HL-60 (cell line): ENCODE data around the gene PRKAG2.
"Not testable (repeated sequence)": the region's sequence is repeated elsewhere in the genome, so short reads cannot be mapped to it uniquely, and the experiment has no call there.

Experiments used
- DNase-seq, 2 experiments: peaks; one replicate each; pipeline ENCODE4 v3.0.0-alpha.2; 2010 to 2020; ENCODE audit warnings: low read depth in 1 of 2, low spot score in 1 of 2
- H3K27ac ChIP-seq: fragments of 250-450 bp; sonication (Bioruptor Pico); replicated peaks from 2 replicates; pipeline ENCODE4 v1.5.1; 2020; ENCODE audit warnings: mild to moderate bottlenecking, moderate library complexity
- H3K27me3 ChIP-seq: fragments of 250-450 bp; sonication (Bioruptor Pico); 2 replicates; pipeline ENCODE4 v1.5.1; 2021; ENCODE audit warnings: mild to moderate bottlenecking, moderate library complexity; ENCODE audit not compliant: insufficient read depth, poor library complexity, severe bottlenecking
- H3K4me3 ChIP-seq: replicated peaks from 2 replicates; pipeline ENCODE4 v1.5.1; 2011; ENCODE audit warnings: mild to moderate bottlenecking, control low read depth, low read length; ENCODE audit not compliant: insufficient read depth
- GABPA ChIP-seq: IDR thresholded peaks from 2 replicates; pipeline ENCODE4 v1.6.1; 2012; ENCODE audit warnings: low read depth
- POLR2AphosphoS5 ChIP-seq: IDR thresholded peaks from 2 replicates; pipeline ENCODE4 v1.6.1; 2012; ENCODE audit warnings: low read depth
- SPI1 ChIP-seq: IDR thresholded peaks from 2 replicates; pipeline ENCODE4 v1.6.1; 2012; ENCODE audit warnings: low read depth, mild to moderate bottlenecking, borderline replicate concordance
- TF ChIP-seq, protein P1 (sequence below): IDR thresholded peaks from one replicate; pipeline ENCODE4 v1.5.1; 2011; ENCODE audit warnings: low read length, control low read depth, inconsistent platforms; ENCODE audit not compliant: insufficient read depth
- TF ChIP-seq, protein P2 (sequence below): IDR thresholded peaks from 2 replicates; pipeline ENCODE4 v1.6.1; 2012; ENCODE audit warnings: low read depth; ENCODE audit not compliant: insufficient replicate concordance

Gene PRKAG2

GRCh38 chr7:151918510-151918843 lies 41.6 kb upstream of the PRKAG2 start:
- Histone ChIP-seq H3K27me3 (no peaks in the 10 kb centered on the region), H3K27ac (no peak overlapping the region), H3K4me3 (no peak overlapping the region)
- no peak for DNase-seq
- TF ChIP-seq, protein P1, sequence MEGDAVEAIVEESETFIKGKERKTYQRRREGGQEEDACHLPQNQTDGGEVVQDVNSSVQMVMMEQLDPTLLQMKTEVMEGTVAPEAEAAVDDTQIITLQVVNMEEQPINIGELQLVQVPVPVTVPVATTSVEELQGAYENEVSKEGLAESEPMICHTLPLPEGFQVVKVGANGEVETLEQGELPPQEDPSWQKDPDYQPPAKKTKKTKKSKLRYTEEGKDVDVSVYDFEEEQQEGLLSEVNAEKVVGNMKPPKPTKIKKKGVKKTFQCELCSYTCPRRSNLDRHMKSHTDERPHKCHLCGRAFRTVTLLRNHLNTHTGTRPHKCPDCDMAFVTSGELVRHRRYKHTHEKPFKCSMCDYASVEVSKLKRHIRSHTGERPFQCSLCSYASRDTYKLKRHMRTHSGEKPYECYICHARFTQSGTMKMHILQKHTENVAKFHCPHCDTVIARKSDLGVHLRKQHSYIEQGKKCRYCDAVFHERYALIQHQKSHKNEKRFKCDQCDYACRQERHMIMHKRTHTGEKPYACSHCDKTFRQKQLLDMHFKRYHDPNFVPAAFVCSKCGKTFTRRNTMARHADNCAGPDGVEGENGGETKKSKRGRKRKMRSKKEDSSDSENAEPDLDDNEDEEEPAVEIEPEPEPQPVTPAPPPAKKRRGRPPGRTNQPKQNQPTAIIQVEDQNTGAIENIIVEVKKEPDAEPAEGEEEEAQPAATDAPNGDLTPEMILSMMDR = no peak
- TF ChIP-seq POLR2AphosphoS5 (no peak), SPI1 (no peak), GABPA (no peak)
- TF ChIP-seq, protein P2, sequence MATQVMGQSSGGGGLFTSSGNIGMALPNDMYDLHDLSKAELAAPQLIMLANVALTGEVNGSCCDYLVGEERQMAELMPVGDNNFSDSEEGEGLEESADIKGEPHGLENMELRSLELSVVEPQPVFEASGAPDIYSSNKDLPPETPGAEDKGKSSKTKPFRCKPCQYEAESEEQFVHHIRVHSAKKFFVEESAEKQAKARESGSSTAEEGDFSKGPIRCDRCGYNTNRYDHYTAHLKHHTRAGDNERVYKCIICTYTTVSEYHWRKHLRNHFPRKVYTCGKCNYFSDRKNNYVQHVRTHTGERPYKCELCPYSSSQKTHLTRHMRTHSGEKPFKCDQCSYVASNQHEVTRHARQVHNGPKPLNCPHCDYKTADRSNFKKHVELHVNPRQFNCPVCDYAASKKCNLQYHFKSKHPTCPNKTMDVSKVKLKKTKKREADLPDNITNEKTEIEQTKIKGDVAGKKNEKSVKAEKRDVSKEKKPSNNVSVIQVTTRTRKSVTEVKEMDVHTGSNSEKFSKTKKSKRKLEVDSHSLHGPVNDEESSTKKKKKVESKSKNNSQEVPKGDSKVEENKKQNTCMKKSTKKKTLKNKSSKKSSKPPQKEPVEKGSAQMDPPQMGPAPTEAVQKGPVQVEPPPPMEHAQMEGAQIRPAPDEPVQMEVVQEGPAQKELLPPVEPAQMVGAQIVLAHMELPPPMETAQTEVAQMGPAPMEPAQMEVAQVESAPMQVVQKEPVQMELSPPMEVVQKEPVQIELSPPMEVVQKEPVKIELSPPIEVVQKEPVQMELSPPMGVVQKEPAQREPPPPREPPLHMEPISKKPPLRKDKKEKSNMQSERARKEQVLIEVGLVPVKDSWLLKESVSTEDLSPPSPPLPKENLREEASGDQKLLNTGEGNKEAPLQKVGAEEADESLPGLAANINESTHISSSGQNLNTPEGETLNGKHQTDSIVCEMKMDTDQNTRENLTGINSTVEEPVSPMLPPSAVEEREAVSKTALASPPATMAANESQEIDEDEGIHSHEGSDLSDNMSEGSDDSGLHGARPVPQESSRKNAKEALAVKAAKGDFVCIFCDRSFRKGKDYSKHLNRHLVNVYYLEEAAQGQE = no peak

GRCh38 chr7:151917791-151918509 lies 41.0 kb upstream of the PRKAG2 start:
- Histone ChIP-seq H3K4me3 (no peak overlapping the region), H3K27me3 (no peaks in the 10 kb centered on the region), H3K27ac (peak overlapping the region; percentile 15; the same call in 1 of the 2 replicates)
- TF ChIP-seq, protein P2 = no peak
- TF ChIP-seq SPI1 (no peak), POLR2AphosphoS5 (no peak), GABPA (no peak)
- TF ChIP-seq, protein P1 = no peak
- DNase-seq = peak; percentile 38 to 67

DNA sequence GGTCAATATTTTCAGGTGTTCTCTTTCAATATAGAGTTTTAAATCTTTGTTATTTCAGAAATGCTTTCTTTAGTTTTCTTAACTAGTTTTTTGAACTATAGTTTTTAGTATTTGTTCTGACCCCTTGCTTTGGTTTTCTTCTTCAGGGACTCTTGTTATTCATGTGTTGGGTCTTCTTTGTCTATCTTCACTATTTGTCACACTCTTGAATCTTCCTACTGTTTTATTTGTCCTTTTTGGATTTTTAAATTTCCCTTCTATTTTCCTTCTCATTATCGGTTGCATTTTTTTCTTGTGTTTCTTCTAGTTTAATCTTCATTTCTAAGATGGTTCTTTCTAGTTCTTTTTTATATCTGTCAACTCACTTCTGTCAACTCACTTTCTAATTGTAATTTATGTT lies 37.1 kb upstream of the PRKAG2 start:
- Histone ChIP-seq H3K4me3 (no peak overlapping the region), H3K27ac (no peak overlapping the region), H3K27me3 (no peaks in the 10 kb centered on the region)
- no peak for DNase-seq
- TF ChIP-seq, protein P2 = no peak
- TF ChIP-seq GABPA (no peak), SPI1 (no peak), POLR2AphosphoS5 (no peak)
- TF ChIP-seq, protein P1 = no peak

DNA sequence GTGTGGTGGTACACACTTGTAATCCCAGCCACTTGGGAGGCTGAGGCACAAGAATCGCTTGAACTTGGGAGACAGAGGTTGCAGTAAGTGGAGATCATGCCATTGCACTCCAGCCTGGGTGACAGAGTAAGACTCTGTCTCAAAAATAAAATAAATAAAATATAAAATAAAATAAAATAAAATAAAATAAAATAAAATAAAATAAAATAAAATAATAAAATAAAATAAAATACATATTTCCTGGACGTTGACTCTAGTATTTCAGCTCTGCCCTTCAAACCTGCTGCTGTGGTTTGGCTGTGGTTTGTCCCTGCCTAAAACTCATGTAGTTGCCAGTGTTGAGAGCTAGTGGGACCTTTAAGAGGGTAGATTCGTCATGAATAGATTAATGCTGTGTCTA lies 33.7 kb upstream of the PRKAG2 start:
- not testable (repeated sequence) for H3K4me3 ChIP-seq, H3K27me3 ChIP-seq, DNase-seq, H3K27ac ChIP-seq

DNA sequence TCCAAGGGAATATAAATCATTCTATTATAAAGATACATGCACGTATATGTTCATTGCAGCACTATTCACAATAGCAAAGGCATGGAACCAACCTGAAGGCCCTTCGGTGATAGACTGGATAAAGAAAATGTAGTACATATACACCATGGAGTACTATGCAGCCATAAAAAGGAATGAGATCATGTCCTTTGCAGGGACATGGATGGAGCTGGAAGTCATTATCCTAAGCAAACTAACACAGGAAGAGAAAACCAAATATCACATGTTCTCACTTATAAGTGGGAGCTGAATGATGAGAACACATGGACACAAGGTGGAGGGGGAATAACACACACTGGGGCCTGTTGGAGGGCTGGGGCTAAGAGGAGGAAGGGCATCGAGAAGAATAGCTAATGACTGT lies 30.2 kb upstream of the PRKAG2 start:
- H3K27me3 ChIP-seq, DNase-seq, H3K4me3 ChIP-seq, H3K27ac ChIP-seq: not testable (repeated sequence)
